ENCODE data around the gene ME3.
"Not testable (repeated sequence)": the region's sequence is repeated elsewhere in the genome, so short reads cannot be mapped to it uniquely, and the experiment has no call there.

Gene ME3

GRCh38 chr11:86523738-86524619, 148.4 kb downstream of the ME3 start:
- Histone ChIP-seq H3K4me3 (ENCODE audit: low read length) (no peak overlapping the region), H3F3A (ENCODE audit: insufficient read depth, low read length) (no peaks in the 10 kb centered on the region), H3K4me1 (ENCODE audit: low read length) (no peaks in the 10 kb centered on the region), H3K36me3 (replicated peaks; ENCODE audit: insufficient read depth, low read length) (no peaks in the 10 kb centered on the region), H3K79me2 (ENCODE audit: low read length) (no peaks in the 10 kb centered on the region), H2AFZ (ENCODE audit: low read length) (no peak overlapping the region), H3K9me2 (replicated peaks; ENCODE audit: insufficient read depth, low read length) (no peaks in the 10 kb centered on the region), H3K9ac (ENCODE audit: low read length) (no peak overlapping the region), H3K4me2 (ENCODE audit: low read depth, low read length) (no peak overlapping the region), H3K9me3 (replicated peaks; ENCODE audit: insufficient read depth, low read length) (no peaks in the 10 kb centered on the region), H3K27me3 (replicated peaks; ENCODE audit: insufficient read depth, low read length) (no peaks in the 10 kb centered on the region), H4K20me1 (ENCODE audit: insufficient read depth, low read length) (no peaks in the 10 kb centered on the region), H3K27ac (ENCODE audit: low read length) (no peak overlapping the region)
- DNase-seq: no peak
- TF ChIP-seq CTCF (IDR thresholded peaks at IDR 0.05; ENCODE audit: low read length) (no peak), EZH2 (optimal IDR thresholded peaks at IDR 0.05; ENCODE audit: low read depth, low read length) (no peak), EZH2phosphoT487 (IDR thresholded peaks at IDR 0.05; ENCODE audit: low read length) (no peak)

GRCh38 chr11:86522512-86522911, 149.9 kb downstream of the ME3 start:
- H3K9ac ChIP-seq (ENCODE audit: low read length); H3K4me1 ChIP-seq (ENCODE audit: low read length); DNase-seq; H3K9me3 ChIP-seq (replicated peaks; ENCODE audit: insufficient read depth, low read length); H2AFZ ChIP-seq (ENCODE audit: low read length); H3K4me2 ChIP-seq (ENCODE audit: low read depth, low read length); H4K20me1 ChIP-seq (ENCODE audit: insufficient read depth, low read length); H3K4me3 ChIP-seq (ENCODE audit: low read length); H3K27me3 ChIP-seq (replicated peaks; ENCODE audit: insufficient read depth, low read length); H3K79me2 ChIP-seq (ENCODE audit: low read length); H3K9me2 ChIP-seq (replicated peaks; ENCODE audit: insufficient read depth, low read length); H3K36me3 ChIP-seq (replicated peaks; ENCODE audit: insufficient read depth, low read length); H3K27ac ChIP-seq (ENCODE audit: low read length); H3F3A ChIP-seq (ENCODE audit: insufficient read depth, low read length): not testable (repeated sequence)

- H2AFZ ChIP-seq (ENCODE audit: low read length): no peak overlapping the region
- no peak overlapping the region for H3K4me3 ChIP-seq (ENCODE audit: low read length)
- no peak overlapping the region for H3K4me2 ChIP-seq (ENCODE audit: low read depth, low read length)
- no peak for DNase-seq
- no peaks in the 10 kb centered on the region for H3K9me2 ChIP-seq (replicated peaks; ENCODE audit: insufficient read depth, low read length)
- H3K27me3 ChIP-seq (replicated peaks; ENCODE audit: insufficient read depth, low read length): no peaks in the 10 kb centered on the region
- no peaks in the 10 kb centered on the region for H3K79me2 ChIP-seq (ENCODE audit: low read length)
- H3K9me3 ChIP-seq (replicated peaks; ENCODE audit: insufficient read depth, low read length): no peaks in the 10 kb centered on the region
- no peak overlapping the region for H3K9ac ChIP-seq (ENCODE audit: low read length)
- H3K4me1 ChIP-seq (ENCODE audit: low read length): no peaks in the 10 kb centered on the region
- no peaks in the 10 kb centered on the region for H4K20me1 ChIP-seq (ENCODE audit: insufficient read depth, low read length)
- H3F3A ChIP-seq (ENCODE audit: insufficient read depth, low read length): no peaks in the 10 kb centered on the region
- no peak for TF ChIP-seq CTCF (IDR thresholded peaks at IDR 0.05; ENCODE audit: low read length)
- no peak for TF ChIP-seq EZH2phosphoT487 (IDR thresholded peaks at IDR 0.05; ENCODE audit: low read length)
- TF ChIP-seq EZH2 (optimal IDR thresholded peaks at IDR 0.05; ENCODE audit: low read depth, low read length): no peak
- H3K27ac ChIP-seq (ENCODE audit: low read length): no peak overlapping the region
- H3K36me3 ChIP-seq (replicated peaks; ENCODE audit: insufficient read depth, low read length): no peaks in the 10 kb centered on the region
These were observed 153.1 kb downstream of the ME3 start for GRCh38 chr11:86519064-86519911.

All from MM.1S (cell line).